ENCODE measurements around the gene CBY2.

CBY2 gene

DNA sequence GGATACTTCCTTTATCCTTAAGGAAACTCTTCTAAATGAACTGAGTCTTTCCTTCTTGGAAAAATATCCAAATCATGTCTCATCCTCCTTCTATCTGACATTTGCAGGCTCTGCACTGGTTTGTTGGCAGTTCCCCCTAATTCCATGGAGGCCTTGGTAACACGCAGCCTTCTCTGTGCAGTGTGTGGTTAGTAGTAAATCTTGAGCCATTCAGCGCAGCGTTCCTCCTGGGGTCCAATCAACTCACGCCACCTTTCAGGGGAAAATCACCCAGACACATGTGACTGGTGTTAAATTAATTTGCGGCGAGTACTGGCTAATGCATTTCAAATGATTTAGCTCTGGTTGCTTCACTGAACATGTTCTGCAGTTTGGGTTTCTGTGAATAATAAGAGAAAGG, 21.0 kb upstream of the CBY2 start:
- Histone ChIP-seq H3K4me3 (ENCODE audit: low read depth, low read length, poor library complexity, severe bottlenecking) (no peak overlapping the region), H3K4me2 (ENCODE audit: low read length) (no peak overlapping the region), H4K20me1 (ENCODE audit: insufficient read depth, low read length) (no peaks in the 10 kb centered on the region), H3K9me2 (ENCODE audit: low read depth, low read length) (no peaks in the 10 kb centered on the region), H3K36me3 (ENCODE audit: insufficient read depth, low read length) (no peaks in the 10 kb centered on the region), H3K9me3 (ENCODE audit: low read length) (no peaks in the 10 kb centered on the region), H3K27ac (ENCODE audit: low read depth, low read length, poor library complexity, severe bottlenecking) (no peak overlapping the region), H3K27me3 (ENCODE audit: insufficient read depth, low read length) (no peaks in the 10 kb centered on the region), H3K4me1 (ENCODE audit: insufficient read depth, low read length, severe bottlenecking) (no peaks in the 10 kb centered on the region), H3K79me2 (ENCODE audit: insufficient read depth, low read length) (no peaks in the 10 kb centered on the region), H3K9ac (ENCODE audit: low read length) (no peak overlapping the region), H2AFZ (ENCODE audit: low read length) (no peak overlapping the region), H3F3A (ENCODE audit: insufficient read depth, low read length) (no peaks in the 10 kb centered on the region)
- TF ChIP-seq EZH2 (IDR thresholded peaks at IDR 0.05; ENCODE audit: borderline replicate concordance, low read length), result no peak
- TF ChIP-seq, protein P1, sequence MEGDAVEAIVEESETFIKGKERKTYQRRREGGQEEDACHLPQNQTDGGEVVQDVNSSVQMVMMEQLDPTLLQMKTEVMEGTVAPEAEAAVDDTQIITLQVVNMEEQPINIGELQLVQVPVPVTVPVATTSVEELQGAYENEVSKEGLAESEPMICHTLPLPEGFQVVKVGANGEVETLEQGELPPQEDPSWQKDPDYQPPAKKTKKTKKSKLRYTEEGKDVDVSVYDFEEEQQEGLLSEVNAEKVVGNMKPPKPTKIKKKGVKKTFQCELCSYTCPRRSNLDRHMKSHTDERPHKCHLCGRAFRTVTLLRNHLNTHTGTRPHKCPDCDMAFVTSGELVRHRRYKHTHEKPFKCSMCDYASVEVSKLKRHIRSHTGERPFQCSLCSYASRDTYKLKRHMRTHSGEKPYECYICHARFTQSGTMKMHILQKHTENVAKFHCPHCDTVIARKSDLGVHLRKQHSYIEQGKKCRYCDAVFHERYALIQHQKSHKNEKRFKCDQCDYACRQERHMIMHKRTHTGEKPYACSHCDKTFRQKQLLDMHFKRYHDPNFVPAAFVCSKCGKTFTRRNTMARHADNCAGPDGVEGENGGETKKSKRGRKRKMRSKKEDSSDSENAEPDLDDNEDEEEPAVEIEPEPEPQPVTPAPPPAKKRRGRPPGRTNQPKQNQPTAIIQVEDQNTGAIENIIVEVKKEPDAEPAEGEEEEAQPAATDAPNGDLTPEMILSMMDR (IDR thresholded peaks at IDR 0.05; ENCODE audit: low read length), result no peak

DNA sequence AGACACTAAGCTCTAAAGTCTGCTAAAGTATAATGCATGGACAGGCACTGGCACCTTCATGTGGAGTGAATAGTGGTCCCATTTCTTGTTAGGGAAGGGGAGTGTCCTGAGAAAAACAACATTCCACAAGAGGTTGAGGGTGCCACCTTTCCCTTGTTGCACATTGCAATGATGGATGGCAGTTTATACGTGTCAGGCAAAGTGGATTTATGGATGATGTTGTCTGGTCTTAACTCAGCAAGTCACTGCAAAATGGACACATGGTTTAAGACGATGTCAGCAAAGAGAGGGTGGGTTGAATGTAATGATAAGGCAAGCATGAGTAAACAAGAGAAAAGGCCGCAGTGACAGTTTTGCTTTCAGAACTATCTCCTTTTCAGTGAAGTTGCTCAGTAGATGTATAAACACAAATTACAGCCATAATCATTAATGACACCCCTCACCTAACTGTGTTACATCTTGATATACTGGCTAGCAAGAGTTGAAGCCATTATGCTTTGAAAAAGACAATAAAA, 19.6 kb upstream of the CBY2 start:
- no peak for TF ChIP-seq EZH2 (IDR thresholded peaks at IDR 0.05; ENCODE audit: borderline replicate concordance, low read length)
- TF ChIP-seq, protein P1 (IDR thresholded peaks at IDR 0.05; ENCODE audit: low read length), result no peak
- Histone ChIP-seq H3K9ac (ENCODE audit: low read length) (no peak overlapping the region), H3K79me2 (ENCODE audit: insufficient read depth, low read length) (no peaks in the 10 kb centered on the region), H3K4me1 (ENCODE audit: insufficient read depth, low read length, severe bottlenecking) (no peaks in the 10 kb centered on the region), H2AFZ (ENCODE audit: low read length) (no peak overlapping the region), H3K36me3 (ENCODE audit: insufficient read depth, low read length) (no peaks in the 10 kb centered on the region), H3F3A (ENCODE audit: insufficient read depth, low read length) (no peaks in the 10 kb centered on the region), H4K20me1 (ENCODE audit: insufficient read depth, low read length) (no peaks in the 10 kb centered on the region), H3K27me3 (ENCODE audit: insufficient read depth, low read length) (no peaks in the 10 kb centered on the region), H3K4me3 (ENCODE audit: low read depth, low read length, poor library complexity, severe bottlenecking) (no peak overlapping the region), H3K9me2 (ENCODE audit: low read depth, low read length) (no peaks in the 10 kb centered on the region), H3K9me3 (ENCODE audit: low read length) (no peaks in the 10 kb centered on the region), H3K4me2 (ENCODE audit: low read length) (no peak overlapping the region), H3K27ac (ENCODE audit: low read depth, low read length, poor library complexity, severe bottlenecking) (no peak overlapping the region)

DNA sequence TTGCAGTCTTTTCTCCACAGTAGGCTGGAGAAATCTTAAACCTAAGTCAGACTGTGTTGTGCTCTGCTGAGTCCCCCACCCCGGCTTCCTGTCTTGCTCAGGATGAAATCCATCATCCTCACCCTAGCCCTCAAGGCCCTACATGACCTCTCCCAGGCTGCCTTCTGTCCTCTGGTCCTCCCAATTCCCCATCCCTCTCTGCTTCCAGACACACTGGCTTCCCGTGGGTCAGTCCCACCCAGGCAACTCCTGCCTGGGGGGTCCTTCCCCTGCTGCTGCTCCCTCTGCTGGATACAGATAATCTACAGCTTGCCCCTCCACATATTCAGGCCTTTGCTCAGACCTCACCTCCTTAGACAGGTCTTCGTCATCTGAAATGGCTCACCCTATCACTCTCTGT, 18.4 kb upstream of the CBY2 start:
- no peaks in the 10 kb centered on the region for H3K36me3 ChIP-seq (ENCODE audit: insufficient read depth, low read length)
- TF ChIP-seq, protein P1 (IDR thresholded peaks at IDR 0.05; ENCODE audit: low read length), result peak; percentile 46; the same call in 1 of the 2 replicates
- no peak for TF ChIP-seq EZH2 (IDR thresholded peaks at IDR 0.05; ENCODE audit: borderline replicate concordance, low read length)
- H2AFZ ChIP-seq (ENCODE audit: low read length), result no peak overlapping the region
- H3K9ac ChIP-seq (ENCODE audit: low read length), result no peak overlapping the region
- H3K79me2 ChIP-seq (ENCODE audit: insufficient read depth, low read length), result no peaks in the 10 kb centered on the region
- H3K4me1 ChIP-seq (ENCODE audit: insufficient read depth, low read length, severe bottlenecking), result no peaks in the 10 kb centered on the region
- H3F3A ChIP-seq (ENCODE audit: insufficient read depth, low read length), result no peaks in the 10 kb centered on the region
- no peak overlapping the region for H3K4me3 ChIP-seq (ENCODE audit: low read depth, low read length, poor library complexity, severe bottlenecking)
- no peak overlapping the region for H3K27ac ChIP-seq (ENCODE audit: low read depth, low read length, poor library complexity, severe bottlenecking)
- no peaks in the 10 kb centered on the region for H3K27me3 ChIP-seq (ENCODE audit: insufficient read depth, low read length)
- no peaks in the 10 kb centered on the region for H3K9me3 ChIP-seq (ENCODE audit: low read length)
- no peaks in the 10 kb centered on the region for H3K9me2 ChIP-seq (ENCODE audit: low read depth, low read length)
- H4K20me1 ChIP-seq (ENCODE audit: insufficient read depth, low read length), result no peaks in the 10 kb centered on the region
- H3K4me2 ChIP-seq (ENCODE audit: low read length), result no peak overlapping the region
